Mesenchymal stem cell (in vitro differentiated cells and primary cell): ENCODE results near the gene ST8SIA5.

Source experiments
- DNase-seq: peaks from one replicate; pipeline ENCODE4 v3.0.0-alpha.2; 2013
- H2AFZ ChIP-seq: one replicate; pipeline ENCODE4 v1.6.1; 2013; ENCODE audit warnings: low read depth, mild to moderate bottlenecking, control low read depth, inconsistent platforms, low read length, moderate library complexity
- H2AK5ac ChIP-seq: 2 replicates; pipeline ENCODE4 v1.6.1; 2013; ENCODE audit warnings: low read length, moderate library complexity, mild to moderate bottlenecking, inconsistent platforms; ENCODE audit not compliant: severe bottlenecking
- H2BK120ac ChIP-seq: one replicate; pipeline ENCODE4 v1.6.1; 2013; ENCODE audit warnings: low read depth, mild to moderate bottlenecking, inconsistent platforms, low read length, moderate library complexity
- H2BK12ac ChIP-seq, 2 experiments: one replicate each; pipeline ENCODE4 v1.6.1; 2013; ENCODE audit warnings: inconsistent platforms in 2 of 2, low read length in 2 of 2, mild to moderate bottlenecking in 2 of 2, moderate library complexity in 2 of 2, control low read depth in 1 of 2
- H2BK15ac ChIP-seq: one replicate; pipeline ENCODE4 v1.6.1; 2013; ENCODE audit warnings: mild to moderate bottlenecking, low read depth, inconsistent platforms; ENCODE audit not compliant: poor library complexity, severe bottlenecking
- H2BK5ac ChIP-seq: 2 replicates; pipeline ENCODE4 v1.6.1; 2013; ENCODE audit warnings: low read depth, mild to moderate bottlenecking, low read length, control low read depth, inconsistent platforms; ENCODE audit not compliant: poor library complexity, severe bottlenecking
- H3K14ac ChIP-seq, 2 experiments: one replicate each; pipeline ENCODE4 v1.6.1; 2013; ENCODE audit warnings: inconsistent platforms in 2 of 2, low read length in 2 of 2, control low read depth in 1 of 2, mild to moderate bottlenecking in 1 of 2, moderate library complexity in 1 of 2
- H3K18ac ChIP-seq, 2 experiments: one replicate each; pipeline ENCODE4 v1.6.1; 2013; ENCODE audit warnings: inconsistent platforms in 2 of 2, low read length in 2 of 2, control low read depth in 1 of 2, low read depth in 1 of 2, mild to moderate bottlenecking in 1 of 2
- H3K23ac ChIP-seq, 2 experiments: one replicate each; pipeline ENCODE4 v1.6.1; 2013; ENCODE audit warnings: inconsistent platforms in 2 of 2, low read length in 2 of 2, mild to moderate bottlenecking in 2 of 2, moderate library complexity in 2 of 2, control low read depth in 1 of 2
- H3K27ac ChIP-seq: 2 replicates; pipeline ENCODE4 v1.5.1; 2013; ENCODE audit warnings: mild to moderate bottlenecking, moderate library complexity, low read length, control low read depth, inconsistent platforms; ENCODE audit not compliant: poor library complexity, severe bottlenecking
- H3K27me3 ChIP-seq, 2 experiments: 2 replicates each; pipeline versions ENCODE4 v1.6.1 to v1.7.0; 2013; ENCODE audit warnings: low read length in 2 of 2, mild to moderate bottlenecking in 2 of 2, moderate library complexity in 2 of 2, control low read depth in 1 of 2, inconsistent platforms in 1 of 2; ENCODE audit not compliant: control insufficient read depth in 1 of 2, insufficient read depth in 1 of 2
- H3K36me3 ChIP-seq, 2 experiments: 2 replicates each; pipeline versions ENCODE4 v1.6.1 to v1.7.0; 2013; ENCODE audit warnings: low read length in 2 of 2, control low read depth in 1 of 2, inconsistent platforms in 1 of 2, low read depth in 1 of 2, mild to moderate bottlenecking in 1 of 2; ENCODE audit not compliant: insufficient read depth in 2 of 2, control insufficient read depth in 1 of 2
- H3K4ac ChIP-seq, 2 experiments: one replicate each; pipeline ENCODE4 v1.6.1; 2013; ENCODE audit warnings: inconsistent platforms in 2 of 2, low read length in 2 of 2, mild to moderate bottlenecking in 2 of 2, moderate library complexity in 2 of 2, control low read depth in 1 of 2, low read depth in 1 of 2
- H3K4me1 ChIP-seq: 2 replicates; pipeline ENCODE4 v1.6.1; 2013; ENCODE audit warnings: low read depth, low read length, control low read depth; ENCODE audit not compliant: control insufficient read depth, insufficient read depth
- H3K4me2 ChIP-seq: 2 replicates; pipeline ENCODE4 v1.6.1; 2013; ENCODE audit warnings: low read length, mild to moderate bottlenecking, inconsistent platforms; ENCODE audit not compliant: poor library complexity, severe bottlenecking
- H3K4me3 ChIP-seq, 2 experiments: 2 replicates each; pipeline versions ENCODE4 v1.5.1 to v1.7.0; 2013; ENCODE audit warnings: low read length in 2 of 2, mild to moderate bottlenecking in 2 of 2, control low read depth in 1 of 2, low read depth in 1 of 2; ENCODE audit not compliant: insufficient read depth in 1 of 2
- H3K79me1 ChIP-seq: replicated peaks from 2 replicates; pipeline ENCODE4 v1.6.1; 2013; ENCODE audit warnings: mild to moderate bottlenecking, control low read depth, low read length, inconsistent platforms; ENCODE audit not compliant: poor library complexity, severe bottlenecking
- H3K9ac ChIP-seq: 2 replicates; pipeline ENCODE4 v1.7.0; 2013; ENCODE audit warnings: mild to moderate bottlenecking, low read length, moderate library complexity
- H3K9me3 ChIP-seq: 2 replicates; pipeline ENCODE4 v1.7.0; 2013; ENCODE audit warnings: mild to moderate bottlenecking, low read length; ENCODE audit not compliant: control insufficient read depth
- H4K8ac ChIP-seq: one replicate; pipeline ENCODE4 v1.6.1; 2013; ENCODE audit warnings: inconsistent platforms, mild to moderate bottlenecking, low read length, moderate library complexity
- H4K91ac ChIP-seq: one replicate; pipeline ENCODE4 v1.6.1; 2013; ENCODE audit warnings: mild to moderate bottlenecking, low read length, inconsistent platforms
- WGBS: methylation state at CpG from one replicate; pipeline ENCODE4 v1.1.7; 2013; ENCODE audit warnings: mixed read lengths; 5-methylcytosine and 5-hydroxymethylcytosine counted together

Gene ST8SIA5

DNA sequence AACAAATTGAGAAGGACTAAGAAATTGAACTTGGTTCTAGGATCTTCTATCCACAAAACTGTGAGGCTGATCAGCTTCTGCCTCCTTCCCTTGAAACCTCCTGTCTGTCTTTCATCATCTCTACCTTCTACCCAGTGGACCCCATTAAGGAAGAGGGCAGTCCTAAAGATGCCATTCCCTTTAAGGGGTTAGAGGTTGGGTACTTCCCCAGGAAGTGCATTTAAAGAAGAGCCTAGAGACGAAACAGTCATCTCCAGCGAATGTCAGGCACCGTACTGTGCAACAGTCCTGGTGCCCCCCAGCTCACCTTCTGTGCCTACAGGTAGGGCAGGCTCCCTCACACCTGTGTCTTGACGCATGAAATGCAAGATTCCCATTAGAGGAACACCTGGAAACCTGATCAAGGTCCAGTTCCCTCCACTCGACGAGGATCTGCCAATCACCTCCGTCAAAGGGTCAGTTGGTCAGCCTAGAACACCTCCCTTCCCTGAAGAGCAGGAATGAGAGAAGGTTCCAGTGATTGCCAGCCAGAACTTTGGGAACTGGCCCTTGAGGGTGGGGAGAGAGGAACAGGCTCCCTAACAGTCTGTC is 120.7 kb downstream of the ST8SIA5 start:
- H3K14ac ChIP-seq = no peak overlapping the region
- no peak overlapping the region for H4K8ac ChIP-seq
- H3K27ac ChIP-seq = no peak overlapping the region
- H3K9me3 ChIP-seq = peaks cover 5% of the 10 kb centered on the region
- no peak overlapping the region for H3K4me2 ChIP-seq
- H2BK12ac ChIP-seq = no peak overlapping the region
- H3K23ac ChIP-seq = no peak overlapping the region
- H3K27me3 ChIP-seq = peaks cover 6 to 16% of the 10 kb centered on the region in 2 experiments
- DNase-seq = no peak
- H3K4ac ChIP-seq = no peak overlapping the region
- no peak overlapping the region for H2BK15ac ChIP-seq
- H3K79me1 ChIP-seq = no peaks in the 10 kb centered on the region
- no peak overlapping the region for H3K4me3 ChIP-seq
- H3K9ac ChIP-seq = no peak overlapping the region
- H4K91ac ChIP-seq = no peak overlapping the region
- no peak overlapping the region for H2AK5ac ChIP-seq
- H3K36me3 ChIP-seq = no peaks in the 10 kb centered on the region
- H3K4me1 ChIP-seq = no peaks in the 10 kb centered on the region
- no peak overlapping the region for H3K18ac ChIP-seq
- H2BK120ac ChIP-seq = no peak overlapping the region
- H2BK5ac ChIP-seq = no peak overlapping the region
- H2AFZ ChIP-seq = no peak overlapping the region
- WGBS = 78% methylated on average over 7 of the region's 7 CpGs

DNA sequence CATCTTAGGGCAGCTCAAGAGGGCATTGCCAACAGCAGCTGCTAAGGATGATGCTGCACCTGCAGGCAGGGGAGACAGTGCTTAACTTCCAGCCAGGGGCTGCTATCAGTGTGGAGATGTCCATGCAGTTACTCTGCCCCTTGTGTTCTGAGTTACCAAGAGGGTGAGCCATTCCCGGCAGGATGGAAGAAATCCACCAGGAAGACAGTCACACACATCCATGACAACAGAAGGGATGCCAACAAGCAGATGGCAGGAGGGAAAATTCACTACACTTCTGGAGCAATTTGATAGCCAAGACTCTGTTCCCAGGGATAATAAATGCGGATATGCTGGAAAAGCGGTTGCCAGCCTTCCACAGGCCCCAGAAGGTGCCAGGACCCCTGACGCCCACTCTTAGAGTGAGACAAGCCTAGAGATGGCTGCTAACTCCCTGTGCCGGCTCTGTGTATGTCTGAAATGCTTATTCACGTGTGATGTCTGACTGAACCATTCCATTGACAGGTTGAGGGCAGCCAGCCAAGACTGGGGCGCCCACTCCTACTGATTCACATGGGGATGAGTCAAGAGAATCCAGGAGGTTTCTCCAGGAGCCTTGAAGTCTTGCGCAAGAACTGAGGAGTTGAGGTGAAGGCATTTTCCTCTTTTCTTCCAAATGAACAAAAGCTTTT is 124.3 kb downstream of the ST8SIA5 start:
- H3K4me2 ChIP-seq = no peak overlapping the region
- no peak for DNase-seq
- no peak overlapping the region for H4K8ac ChIP-seq
- H3K23ac ChIP-seq = no peak overlapping the region
- H3K79me1 ChIP-seq = no peaks in the 10 kb centered on the region
- no peak overlapping the region for H3K27ac ChIP-seq
- H3K36me3 ChIP-seq = no peaks in the 10 kb centered on the region
- H3K4ac ChIP-seq = no peak overlapping the region
- H2BK12ac ChIP-seq = no peak overlapping the region
- no peak overlapping the region for H3K4me3 ChIP-seq
- H3K14ac ChIP-seq = no peak overlapping the region
- no peak overlapping the region for H3K9ac ChIP-seq
- 79% methylated on average over 8 of the region's 8 CpGs for WGBS
- H3K9me3 ChIP-seq = peaks cover 5% of the 10 kb centered on the region
- H2BK15ac ChIP-seq = no peak overlapping the region
- no peak overlapping the region for H4K91ac ChIP-seq
- H2BK5ac ChIP-seq = no peak overlapping the region
- H3K27me3 ChIP-seq = peaks cover 6 to 24% of the 10 kb centered on the region in 2 experiments
- H2BK120ac ChIP-seq = no peak overlapping the region
- no peak overlapping the region for H2AK5ac ChIP-seq
- no peak overlapping the region for H3K18ac ChIP-seq
- H2AFZ ChIP-seq = no peak overlapping the region
- no peaks in the 10 kb centered on the region for H3K4me1 ChIP-seq

DNA sequence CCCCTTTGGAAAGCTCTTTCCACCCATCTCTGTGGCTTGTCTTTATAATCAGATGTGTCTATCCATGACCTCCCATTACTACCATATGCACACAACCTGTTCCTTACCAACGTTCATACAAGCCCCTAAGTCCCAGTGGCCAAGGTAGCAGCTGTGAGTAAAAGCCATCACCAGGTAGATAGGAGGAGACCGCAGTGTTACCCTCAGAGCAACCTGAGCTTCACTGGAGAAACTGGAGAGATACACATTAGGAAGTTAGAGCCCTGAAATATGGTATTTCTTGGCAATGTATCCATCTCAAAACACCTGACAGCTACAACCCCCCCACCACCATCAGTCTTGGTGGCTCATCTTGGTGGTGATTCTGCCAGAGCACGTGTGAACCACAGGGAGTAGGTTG is 125.9 kb downstream of the ST8SIA5 start:
- H4K8ac ChIP-seq = no peak overlapping the region
- H2BK12ac ChIP-seq = no peak overlapping the region
- no peak overlapping the region for H3K27ac ChIP-seq
- no peak overlapping the region for H2AFZ ChIP-seq
- H3K79me1 ChIP-seq = no peaks in the 10 kb centered on the region
- H2BK5ac ChIP-seq = no peak overlapping the region
- DNase-seq = no peak
- H3K4me1 ChIP-seq = no peaks in the 10 kb centered on the region
- peaks cover 5 to 32% of the 10 kb centered on the region in 2 experiments for H3K27me3 ChIP-seq
- H3K36me3 ChIP-seq = no peaks in the 10 kb centered on the region
- no peak overlapping the region for H3K23ac ChIP-seq
- H3K18ac ChIP-seq = no peak overlapping the region
- no peak overlapping the region for H3K14ac ChIP-seq
- no peak overlapping the region for H3K9ac ChIP-seq
- H2AK5ac ChIP-seq = no peak overlapping the region
- no peak overlapping the region for H2BK15ac ChIP-seq
- H3K9me3 ChIP-seq = peaks cover 5% of the 10 kb centered on the region
- no peak overlapping the region for H3K4ac ChIP-seq
- no peak overlapping the region for H3K4me3 ChIP-seq
- H3K4me2 ChIP-seq = no peak overlapping the region
- no peak overlapping the region for H2BK120ac ChIP-seq
- 70% methylated on average over 3 of the region's 3 CpGs for WGBS
- no peak overlapping the region for H4K91ac ChIP-seq

DNA sequence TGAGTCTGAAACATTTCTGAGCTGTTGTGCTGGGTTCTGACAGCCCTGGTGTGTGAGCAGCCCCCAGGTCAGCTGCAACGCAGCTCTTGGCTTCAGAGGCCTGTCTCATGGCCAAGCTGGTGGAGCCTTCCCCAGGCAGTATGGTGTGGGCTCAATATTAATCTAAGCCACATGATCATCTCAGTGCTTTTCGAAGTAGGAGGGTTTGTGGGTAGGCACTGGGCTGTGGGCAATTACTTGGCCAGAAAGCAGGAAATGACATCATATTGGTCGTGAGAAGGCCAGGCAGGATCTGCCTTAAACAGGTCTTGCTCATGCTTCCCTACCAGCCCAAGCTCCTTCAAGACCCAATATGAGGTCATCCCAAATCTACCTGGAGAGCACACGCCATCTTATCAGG is 126.7 kb downstream of the ST8SIA5 start:
- H3K79me1 ChIP-seq = no peaks in the 10 kb centered on the region
- H4K91ac ChIP-seq = no peak overlapping the region
- H3K27me3 ChIP-seq = peaks cover 3 to 37% of the 10 kb centered on the region in 2 experiments
- no peak for DNase-seq
- no peak overlapping the region for H2BK12ac ChIP-seq
- H3K9ac ChIP-seq = no peak overlapping the region
- H4K8ac ChIP-seq = no peak overlapping the region
- H2BK5ac ChIP-seq = no peak overlapping the region
- WGBS = 60% methylated on average over 4 of the region's 4 CpGs
- H3K36me3 ChIP-seq = no peaks in the 10 kb centered on the region
- no peak overlapping the region for H3K18ac ChIP-seq
- H3K4ac ChIP-seq = no peak overlapping the region
- H3K4me1 ChIP-seq = no peaks in the 10 kb centered on the region
- no peak overlapping the region for H2AFZ ChIP-seq
- H3K4me3 ChIP-seq = no peak overlapping the region
- no peak overlapping the region for H3K14ac ChIP-seq
- H2AK5ac ChIP-seq = no peak overlapping the region
- peaks cover 5% of the 10 kb centered on the region for H3K9me3 ChIP-seq
- no peak overlapping the region for H3K23ac ChIP-seq
- no peak overlapping the region for H2BK15ac ChIP-seq
- no peak overlapping the region for H3K27ac ChIP-seq
- no peak overlapping the region for H2BK120ac ChIP-seq
- no peak overlapping the region for H3K4me2 ChIP-seq
